ENCODE data around the gene STAC2. TPM values are rescaled to one million over a fixed set of nuclear protein-coding genes. Genes with fewer than 3 reads are reported as not detected.

STAC2 gene
- total RNA-seq, 2 donors from 2014 or later = 13.9 to 14.3 TPM

Other genes starting within 250 kb of the STAC2 start
- 10 to 100 TPM in 1 of 2 donors, 1 to 10 TPM in 1; 7.0 to 13.9 TPM for gene PLXDC1, start 74.3 kb downstream of the STAC2 start, total RNA-seq
- gene ARL5C, start 59.8 kb downstream of the STAC2 start, total RNA-seq = under 1 TPM in 1 of 2 donors, not detected in 1; 0.27 TPM
- 10 to 100 TPM; 14.3 to 15.6 TPM for gene CACNB1, start 28.3 kb downstream of the STAC2 start, total RNA-seq
- gene RPL19, start 25.7 kb downstream of the STAC2 start, total RNA-seq = 1,000 to 10,000 TPM; 1,315 to 2,278 TPM
- 10 to 100 TPM; 30.8 to 45.2 TPM for gene FBXL20, start 175.7 kb upstream of the STAC2 start, total RNA-seq
- gene MED1, start 225.3 kb upstream of the STAC2 start, total RNA-seq = 10 to 100 TPM; 18.1 to 29.0 TPM
- 10 to 100 TPM; 53.7 to 54.7 TPM for gene CDK12, start 235.5 kb upstream of the STAC2 start, total RNA-seq